ENCODE results near the gene PLCZ1. TPM values are rescaled to one million over a fixed set of nuclear protein-coding genes. Genes with fewer than 3 reads are reported as not detected.

The PLCZ1 gene
- total and polyA plus RNA-seq, 9 of the 15 experiments (the other 6 are each of a cell fraction or from before 2014, with no cell fraction given) = not detected

DNA sequence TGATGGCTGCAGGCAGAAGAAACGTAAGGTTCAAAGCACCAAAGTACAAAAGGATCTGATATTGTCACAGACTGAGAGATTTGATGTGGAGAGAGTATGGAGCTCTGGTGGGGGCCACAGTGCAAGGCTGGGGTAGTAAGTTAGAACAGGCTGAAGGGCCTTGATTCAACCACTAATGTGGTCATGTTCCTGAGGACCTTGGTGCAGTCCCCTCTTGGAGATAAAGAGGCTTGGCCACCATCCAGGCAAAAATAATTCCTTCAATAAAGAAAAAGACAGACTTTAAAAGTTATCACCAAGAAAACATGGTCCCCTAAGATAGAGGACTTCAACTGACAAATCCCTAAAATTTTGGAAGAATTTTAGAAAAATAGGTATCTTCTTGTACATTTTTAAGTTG, 17.5 kb upstream of the PLCZ1 start:
- intact Hi-C loops (cut with micrococcal nuclease) = no loop called here
- 0% methylated on average over 1 of the region's 1 CpG for WGBS (ENCODE audit: insufficient coverage, low coverage, missing lambda C conversion rate)
- ChIA-PET POLR2A (no interaction called here), CTCF (ENCODE audit: low intra/inter-chr PET ratio) (no interaction called here)
- Histone ChIP-seq H3K9ac (ENCODE audit: insufficient read depth in 1 of 2, low read depth in 2 of 2, low read length in 2 of 2) (no peak overlapping the region), H3K9me1 (ENCODE audit: control insufficient read depth, insufficient read depth, low read length) (no peaks in the 10 kb centered on the region), H3K27me3 (ENCODE audit: control insufficient read depth in 2 of 2, insufficient read depth in 2 of 2, low read length in 2 of 2) (no peaks in the 10 kb centered on the region), H3K27ac (ENCODE audit: extremely low read depth, low read depth, low read length) (0 out of 3 replicates have a peak overlapping the region, but pooled peaks have one; percentile 15), H3K4me3 (no peak overlapping the region), H3K4me2 (ENCODE audit: insufficient read depth, low read length) (no peak overlapping the region), H3K36me3 (ENCODE audit: control insufficient read depth, insufficient read depth, low read length) (no peaks in the 10 kb centered on the region), H3K79me2 (ENCODE audit: control insufficient read depth, insufficient read depth, low read length) (no peaks in the 10 kb centered on the region), H2AFZ (ENCODE audit: low read depth, low read length) (0 out of 2 replicates have a peak overlapping the region, but pooled peaks have one; percentile 66), H4K20me1 (replicated peaks; ENCODE audit: control insufficient read depth, insufficient read depth, low read length) (no peaks in the 10 kb centered on the region), H3K4me1 (replicated peaks in 1 of 2; ENCODE audit: control insufficient read depth in 2 of 2, insufficient read depth in 2 of 2, low read length in 2 of 2) (peaks cover 4 to 30% of the 10 kb centered on the region in 2 experiments; a peak in 4 of 5 replicates), H3K9me3 (replicated peaks; ENCODE audit: control insufficient read depth, insufficient read depth, low read depth, low read length) (no peaks in the 10 kb centered on the region)
- in situ Hi-C loops (cut with MboI) = no loop called here
- FAIRE-seq = no peak
- no TSS peak for BruUV-seq (replicated peaks)
- peak; percentile 50 for ATAC-seq
- peak; percentile 8 to 32 (median 13) for DNase-seq (ENCODE audit: extremely low read depth in 1 of 4, low spot score in 3 of 4)
- TF ChIP-seq CC2D1A (IDR thresholded peaks at IDR 0.05) = no peak
- no peak for TF ChIP-seq L3MBTL2 (IDR thresholded peaks at IDR 0.05)
- no peak for TF ChIP-seq NR2C1 (IDR thresholded peaks at IDR 0.05)
- TF ChIP-seq NR2C1 (tag; IDR thresholded peaks at IDR 0.05) = no peak
- TF ChIP-seq HNRNPH1 (optimal IDR thresholded peaks at IDR 0.05; ENCODE audit: low read depth, low read length) = no peak
- TF ChIP-seq, protein P1, sequence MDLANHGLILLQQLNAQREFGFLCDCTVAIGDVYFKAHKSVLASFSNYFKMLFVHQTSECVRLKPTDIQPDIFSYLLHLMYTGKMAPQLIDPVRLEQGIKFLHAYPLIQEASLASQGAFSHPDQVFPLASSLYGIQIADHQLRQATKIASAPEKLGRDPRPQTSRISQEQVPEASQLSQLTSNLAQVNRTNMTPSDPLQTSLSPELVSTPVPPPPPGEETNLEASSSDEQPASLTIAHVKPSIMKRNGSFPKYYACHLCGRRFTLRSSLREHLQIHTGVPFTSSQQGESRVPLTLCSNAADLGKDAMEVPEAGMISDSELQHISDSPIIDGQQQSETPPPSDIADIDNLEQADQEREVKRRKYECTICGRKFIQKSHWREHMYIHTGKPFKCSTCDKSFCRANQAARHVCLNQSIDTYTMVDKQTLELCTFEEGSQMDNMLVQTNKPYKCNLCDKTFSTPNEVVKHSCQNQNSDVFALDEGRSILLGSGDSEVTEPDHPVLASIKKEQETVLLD (IDR thresholded peaks at IDR 0.05) = no peak
- no peak for TF ChIP-seq ADNP (tag; IDR thresholded peaks at IDR 0.05)
- no peak for TF ChIP-seq AFF4 (CRISPR knock-in tag; IDR thresholded peaks at IDR 0.05)
- no peak for TF ChIP-seq ARNT (IDR thresholded peaks at IDR 0.05)
- no peak for TF ChIP-seq YY1 (IDR thresholded peaks at IDR 0.05; ENCODE audit: borderline replicate concordance in 1 of 3, control insufficient read depth in 1 of 3, extremely low read depth in 1 of 3, insufficient read depth in 3 of 3, insufficient read length in 1 of 3, insufficient replicate concordance in 2 of 3, low read depth in 1 of 3, low read length in 2 of 3)
- TF ChIP-seq ELF4 (CRISPR knock-in tag; IDR thresholded peaks at IDR 0.05) = no peak
- no peak for TF ChIP-seq ZC3H8 (IDR thresholded peaks at IDR 0.05)
- TF ChIP-seq, protein P2, sequence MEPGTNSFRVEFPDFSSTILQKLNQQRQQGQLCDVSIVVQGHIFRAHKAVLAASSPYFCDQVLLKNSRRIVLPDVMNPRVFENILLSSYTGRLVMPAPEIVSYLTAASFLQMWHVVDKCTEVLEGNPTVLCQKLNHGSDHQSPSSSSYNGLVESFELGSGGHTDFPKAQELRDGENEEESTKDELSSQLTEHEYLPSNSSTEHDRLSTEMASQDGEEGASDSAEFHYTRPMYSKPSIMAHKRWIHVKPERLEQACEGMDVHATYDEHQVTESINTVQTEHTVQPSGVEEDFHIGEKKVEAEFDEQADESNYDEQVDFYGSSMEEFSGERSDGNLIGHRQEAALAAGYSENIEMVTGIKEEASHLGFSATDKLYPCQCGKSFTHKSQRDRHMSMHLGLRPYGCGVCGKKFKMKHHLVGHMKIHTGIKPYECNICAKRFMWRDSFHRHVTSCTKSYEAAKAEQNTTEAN (CRISPR knock-in tag; IDR thresholded peaks at IDR 0.05) = no peak
- no peak for TF ChIP-seq ARID2 (IDR thresholded peaks at IDR 0.05)
- no peak for TF ChIP-seq ILF3 (IDR thresholded peaks at IDR 0.05; ENCODE audit: borderline replicate concordance)
- TF ChIP-seq NFYB (IDR thresholded peaks at IDR 0.05; ENCODE audit: extremely low read depth, insufficient read length) = no peak
- TF ChIP-seq NELFE (IDR thresholded peaks at IDR 0.05; ENCODE audit: insufficient read depth, insufficient read length) = no peak
- TF ChIP-seq ATF1 (CRISPR knock-in tag; IDR thresholded peaks at IDR 0.05) = no peak
- no peak for TF ChIP-seq ATF1 (tag; IDR thresholded peaks at IDR 0.05)
